Measurements from ENCODE around the gene APLP1. TPM values are rescaled to one million over a fixed set of nuclear protein-coding genes. Genes with fewer than 3 reads are reported as not detected.
"Not testable (repeated sequence)": the region's sequence is repeated elsewhere in the genome, so short reads cannot be mapped to it uniquely, and the experiment has no call there.

The APLP1 gene
- polyA plus RNA-seq, 4 donors, result 3.6 to 13.8 (median 4.7) TPM; not detected in 1

GRCh38 chr19:35870124-35870736 is 1.9 kb downstream of the APLP1 start:
- not testable (repeated sequence) for H3K9me3 ChIP-seq (ENCODE audit: control insufficient read depth in 2 of 2, insufficient read depth in 1 of 2, low read depth in 1 of 2, low read length in 1 of 2); H3K27ac ChIP-seq (ENCODE audit: low read depth in 1 of 3, low read length in 2 of 3); H3K4me3 ChIP-seq (ENCODE audit: low read depth in 1 of 3, low read length in 3 of 3); FAIRE-seq; DNase-seq; H3K36me3 ChIP-seq (ENCODE audit: control insufficient read depth in 3 of 3, insufficient read depth in 2 of 3, low read depth in 1 of 3, low read length in 3 of 3)
- peaks cover 0 to 18% (median 3%) of the 10 kb centered on the region in 3 donors for H3K4me1 ChIP-seq (ENCODE audit: control insufficient read depth in 3 of 3, insufficient read depth in 2 of 3, low read depth in 1 of 3, low read length in 2 of 3)
- WGBS, 3 donors, result 35 to 41% (median 37%) methylated on average over 26 of the region's 26 CpGs
- peaks cover 2 to 49% (median 4%) of the 10 kb centered on the region in 3 donors for H3K27me3 ChIP-seq (ENCODE audit: control insufficient read depth in 3 of 3, insufficient read depth in 3 of 3, low read length in 3 of 3)

DNA sequence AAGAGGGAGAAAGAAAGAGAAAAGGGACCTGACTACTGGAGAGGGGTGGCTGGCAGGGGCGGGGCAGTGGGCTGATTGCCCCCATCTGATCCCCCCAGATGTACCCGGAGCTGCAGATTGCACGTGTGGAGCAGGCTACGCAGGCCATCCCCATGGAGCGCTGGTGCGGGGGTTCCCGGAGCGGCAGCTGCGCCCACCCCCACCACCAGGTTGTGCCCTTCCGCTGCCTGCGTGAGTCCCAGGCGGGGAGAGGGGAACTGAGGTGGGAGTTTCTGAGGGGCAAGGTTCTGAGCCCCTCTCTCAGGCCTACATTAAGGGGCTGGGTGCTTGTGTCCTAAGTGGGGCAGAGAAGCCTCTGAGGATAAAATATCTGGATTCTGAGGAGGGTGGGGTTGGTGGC is 2.4 kb downstream of the APLP1 start:
- DNase-seq (no peak), FAIRE-seq (no peak)
- WGBS, 3 donors, result 68 to 76% (median 72%) methylated on average over 10 to 12 of the region's 12 CpGs
- Histone ChIP-seq H3K36me3 (ENCODE audit: control insufficient read depth in 3 of 3, insufficient read depth in 2 of 3, low read depth in 1 of 3, low read length in 3 of 3) (no peaks in the 10 kb centered on the region), H3K4me1 (ENCODE audit: control insufficient read depth in 3 of 3, insufficient read depth in 2 of 3, low read depth in 1 of 3, low read length in 2 of 3) (peaks cover 0 to 18% (median 3%) of the 10 kb centered on the region in 3 donors), H3K4me3 (ENCODE audit: low read depth in 1 of 3, low read length in 3 of 3) (no peak overlapping the region), H3K27ac (ENCODE audit: low read depth in 1 of 3, low read length in 2 of 3) (no peak overlapping the region), H3K27me3 (ENCODE audit: control insufficient read depth in 3 of 3, insufficient read depth in 3 of 3, low read length in 3 of 3) (peaks cover 2 to 45% (median 4%) of the 10 kb centered on the region in 3 donors), H3K9me3 (ENCODE audit: control insufficient read depth in 2 of 2, insufficient read depth in 1 of 2, low read depth in 1 of 2, low read length in 1 of 2) (no peaks in the 10 kb centered on the region)

DNA sequence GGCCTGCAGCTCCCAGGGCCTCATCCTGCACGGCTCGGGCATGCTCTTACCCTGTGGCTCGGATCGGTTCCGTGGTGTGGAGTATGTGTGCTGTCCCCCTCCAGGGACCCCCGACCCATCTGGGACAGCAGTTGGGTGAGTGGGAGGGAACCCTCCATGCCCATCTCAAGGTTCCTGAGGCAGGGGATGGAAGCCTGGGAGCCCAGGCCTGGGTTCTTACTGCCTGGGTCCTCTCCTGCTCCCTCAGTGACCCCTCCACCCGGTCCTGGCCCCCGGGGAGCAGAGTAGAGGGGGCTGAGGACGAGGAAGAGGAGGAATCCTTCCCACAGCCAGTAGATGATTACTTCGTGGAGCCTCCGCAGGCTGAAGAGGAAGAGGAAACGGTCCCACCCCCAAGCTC is 3.2 kb downstream of the APLP1 start:
- peaks cover 2 to 37% (median 4%) of the 10 kb centered on the region in 3 donors for H3K27me3 ChIP-seq (ENCODE audit: control insufficient read depth in 3 of 3, insufficient read depth in 3 of 3, low read length in 3 of 3)
- H3K4me1 ChIP-seq (ENCODE audit: control insufficient read depth in 3 of 3, insufficient read depth in 2 of 3, low read depth in 1 of 3, low read length in 2 of 3), result peaks cover 0 to 18% (median 3%) of the 10 kb centered on the region in 3 donors
- no peak for DNase-seq
- H3K36me3 ChIP-seq (ENCODE audit: control insufficient read depth in 3 of 3, insufficient read depth in 2 of 3, low read depth in 1 of 3, low read length in 3 of 3), result no peaks in the 10 kb centered on the region
- no peak overlapping the region for H3K4me3 ChIP-seq (ENCODE audit: low read depth in 1 of 3, low read length in 3 of 3)
- 80 to 89% (median 80%) methylated on average over 12 of the region's 12 CpGs for WGBS, 3 donors
- H3K9me3 ChIP-seq (ENCODE audit: control insufficient read depth in 2 of 2, insufficient read depth in 1 of 2, low read depth in 1 of 2, low read length in 1 of 2), result no peaks in the 10 kb centered on the region
- no peak overlapping the region for H3K27ac ChIP-seq (ENCODE audit: low read depth in 1 of 3, low read length in 2 of 3)
- no peak for FAIRE-seq

GRCh38 chr19:35872180-35872579 is 3.8 kb downstream of the APLP1 start:
- FAIRE-seq, result no peak
- no peak for DNase-seq
- WGBS, 3 donors, result 73 to 87% (median 80%) methylated on average over 5 of the region's 5 CpGs
- H3K36me3 ChIP-seq (ENCODE audit: control insufficient read depth in 3 of 3, insufficient read depth in 2 of 3, low read depth in 1 of 3, low read length in 3 of 3), result no peaks in the 10 kb centered on the region
- H3K27me3 ChIP-seq (ENCODE audit: control insufficient read depth in 3 of 3, insufficient read depth in 3 of 3, low read length in 3 of 3), result peaks cover 2 to 37% (median 4%) of the 10 kb centered on the region in 3 donors
- no peak overlapping the region for H3K4me3 ChIP-seq (ENCODE audit: low read depth in 1 of 3, low read length in 3 of 3)
- H3K4me1 ChIP-seq (ENCODE audit: control insufficient read depth in 3 of 3, insufficient read depth in 2 of 3, low read depth in 1 of 3, low read length in 2 of 3), result peaks cover 0 to 18% (median 3%) of the 10 kb centered on the region in 3 donors
- no peak overlapping the region for H3K27ac ChIP-seq (ENCODE audit: low read depth in 1 of 3, low read length in 2 of 3)
- no peaks in the 10 kb centered on the region for H3K9me3 ChIP-seq (ENCODE audit: control insufficient read depth in 2 of 2, insufficient read depth in 1 of 2, low read depth in 1 of 2, low read length in 1 of 2)

GRCh38 chr19:35874392-35874930 is 6.1 kb downstream of the APLP1 start:
- WGBS, 3 donors, result 89 to 94% (median 91%) methylated on average over 27 to 32 of the region's 32 CpGs
- FAIRE-seq (no peak), DNase-seq (no peak)
- Histone ChIP-seq H3K9me3 (ENCODE audit: control insufficient read depth in 2 of 2, insufficient read depth in 1 of 2, low read depth in 1 of 2, low read length in 1 of 2) (no peaks in the 10 kb centered on the region), H3K27ac (ENCODE audit: low read depth in 1 of 3, low read length in 2 of 3) (no peak overlapping the region), H3K36me3 (ENCODE audit: control insufficient read depth in 3 of 3, insufficient read depth in 2 of 3, low read depth in 1 of 3, low read length in 3 of 3) (no peaks in the 10 kb centered on the region), H3K27me3 (ENCODE audit: control insufficient read depth in 3 of 3, insufficient read depth in 3 of 3, low read length in 3 of 3) (peaks cover 0 to 37% (median under 1%) of the 10 kb centered on the region in 3 donors), H3K4me1 (ENCODE audit: control insufficient read depth in 3 of 3, insufficient read depth in 2 of 3, low read depth in 1 of 3, low read length in 2 of 3) (peaks cover 0 to 7% (median 3%) of the 10 kb centered on the region in 3 donors), H3K4me3 (ENCODE audit: low read depth in 1 of 3, low read length in 3 of 3) (no peak overlapping the region)

DNA sequence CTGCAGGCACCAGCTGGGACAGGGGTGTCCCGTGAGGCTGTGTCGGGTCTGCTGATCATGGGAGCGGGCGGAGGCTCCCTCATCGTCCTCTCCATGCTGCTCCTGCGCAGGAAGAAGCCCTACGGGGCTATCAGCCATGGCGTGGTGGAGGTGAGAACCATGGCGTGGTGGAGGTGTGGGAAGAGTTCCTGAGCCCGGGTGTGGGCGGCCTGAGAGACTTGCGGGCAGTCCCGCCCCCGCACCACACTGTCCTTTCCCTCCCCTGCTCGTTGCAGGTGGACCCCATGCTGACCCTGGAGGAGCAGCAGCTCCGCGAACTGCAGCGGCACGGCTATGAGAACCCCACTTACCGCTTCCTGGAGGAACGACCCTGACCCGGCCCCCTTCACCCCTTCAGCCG is 10.7 kb downstream of the APLP1 start:
- Histone ChIP-seq H3K9me3 (ENCODE audit: control insufficient read depth in 2 of 2, insufficient read depth in 1 of 2, low read depth in 1 of 2, low read length in 1 of 2) (no peaks in the 10 kb centered on the region), H3K4me3 (ENCODE audit: low read depth in 1 of 3, low read length in 3 of 3) (no peak overlapping the region), H3K27ac (ENCODE audit: low read depth in 1 of 3, low read length in 2 of 3) (no peak overlapping the region), H3K4me1 (ENCODE audit: control insufficient read depth in 3 of 3, insufficient read depth in 2 of 3, low read depth in 1 of 3, low read length in 2 of 3) (no peaks in the 10 kb centered on the region), H3K36me3 (ENCODE audit: control insufficient read depth in 3 of 3, insufficient read depth in 2 of 3, low read depth in 1 of 3, low read length in 3 of 3) (no peaks in the 10 kb centered on the region), H3K27me3 (ENCODE audit: control insufficient read depth in 3 of 3, insufficient read depth in 3 of 3, low read length in 3 of 3) (peaks cover 0 to 21% (median 0%) of the 10 kb centered on the region in 3 donors)
- 50 to 62% (median 56%) methylated on average over 21 to 23 of the region's 23 CpGs for WGBS, 3 donors
- no peak for DNase-seq
- FAIRE-seq, result no peak

DNA sequence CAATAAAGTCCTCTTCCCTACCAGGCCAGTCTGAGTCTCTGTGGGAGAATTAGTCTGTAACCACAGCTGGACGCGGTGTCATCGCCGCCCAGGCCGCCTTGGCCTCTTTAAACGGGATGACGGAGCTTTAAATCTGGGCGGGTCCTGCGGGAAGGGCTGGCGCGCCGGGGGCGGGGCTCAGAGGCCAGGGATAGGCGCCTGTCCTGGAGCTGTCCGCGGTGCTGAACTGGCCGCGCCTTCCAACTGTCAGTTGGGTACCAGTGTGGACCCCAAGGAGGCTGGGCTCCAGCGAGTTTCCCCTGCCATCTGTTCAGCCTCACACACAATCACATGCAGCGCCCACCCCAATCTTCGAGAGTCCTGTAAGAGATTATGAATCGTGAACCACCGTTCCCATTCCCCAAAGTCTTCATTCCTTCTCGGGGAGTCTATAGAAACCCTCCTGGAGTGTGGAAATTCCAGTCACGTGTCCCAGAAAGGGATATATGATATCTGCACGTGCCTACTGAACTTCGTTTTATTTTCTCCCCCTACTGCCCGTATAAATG is 11.5 kb downstream of the APLP1 start:
- DNase-seq (peak; percentile 81 to 93), FAIRE-seq (no peak)
- 2 to 3% (median 3%) methylated on average over 28 of the region's 28 CpGs for WGBS, 3 donors
- Histone ChIP-seq H3K4me1 (ENCODE audit: control insufficient read depth in 3 of 3, insufficient read depth in 2 of 3, low read depth in 1 of 3, low read length in 2 of 3) (no peaks in the 10 kb centered on the region), H3K27me3 (ENCODE audit: control insufficient read depth in 3 of 3, insufficient read depth in 3 of 3, low read length in 3 of 3) (peaks cover 0 to 21% (median 0%) of the 10 kb centered on the region in 3 donors), H3K27ac (ENCODE audit: low read depth in 1 of 3, low read length in 2 of 3) (no peak overlapping the region), H3K36me3 (ENCODE audit: control insufficient read depth in 3 of 3, insufficient read depth in 2 of 3, low read depth in 1 of 3, low read length in 3 of 3) (no peaks in the 10 kb centered on the region), H3K9me3 (ENCODE audit: control insufficient read depth in 2 of 2, insufficient read depth in 1 of 2, low read depth in 1 of 2, low read length in 1 of 2) (no peaks in the 10 kb centered on the region), H3K4me3 (ENCODE audit: low read depth in 1 of 3, low read length in 3 of 3) (no peak overlapping the region)

GRCh38 chr19:35882114-35882832 is 13.9 kb downstream of the APLP1 start:
- DNase-seq, result peak; percentile 74 to 76
- FAIRE-seq, result no peak
- Histone ChIP-seq H3K27me3 (ENCODE audit: control insufficient read depth in 3 of 3, insufficient read depth in 3 of 3, low read length in 3 of 3) (peaks cover 0 to 20% (median 0%) of the 10 kb centered on the region in 3 donors), H3K4me3 (ENCODE audit: low read depth in 1 of 3, low read length in 3 of 3) (no peak overlapping the region), H3K9me3 (ENCODE audit: control insufficient read depth in 2 of 2, insufficient read depth in 1 of 2, low read depth in 1 of 2, low read length in 1 of 2) (no peaks in the 10 kb centered on the region), H3K27ac (ENCODE audit: low read depth in 1 of 3, low read length in 2 of 3) (no peak overlapping the region), H3K4me1 (ENCODE audit: control insufficient read depth in 3 of 3, insufficient read depth in 2 of 3, low read depth in 1 of 3, low read length in 2 of 3) (no peaks in the 10 kb centered on the region), H3K36me3 (ENCODE audit: control insufficient read depth in 3 of 3, insufficient read depth in 2 of 3, low read depth in 1 of 3, low read length in 3 of 3) (peaks cover 0 to 2% (median 0%) of the 10 kb centered on the region in 3 donors)
- WGBS, 3 donors, result 19 to 29% (median 25%) methylated on average over 8 of the region's 8 CpGs

Data from small intestine (tissue), 7 donors.